Thyroid gland (tissue), 4 donors: ENCODE measurements around the gene MAT2B. TPM values are rescaled to one million over a fixed set of nuclear protein-coding genes. Genes with fewer than 3 reads are reported as not detected.
"Not testable (repeated sequence)": the region's sequence is repeated elsewhere in the genome, so short reads cannot be mapped to it uniquely, and the experiment has no call there.

Source experiments
- DNase-seq, 2 donors: peaks; one replicate each; pipeline ENCODE4 v3.0.0-alpha.2; 2019
- H3K27ac ChIP-seq, 3 donors: fragments of 200-600 bp; sonication (generic); 1 replicate in 2 of 3; 2 replicates in 1 of 3; pipeline ENCODE4 v1.5.1; 2016 to 2019; ENCODE audit warnings: mild to moderate bottlenecking in 1 of 3, moderate library complexity in 1 of 3
- H3K27me3 ChIP-seq: fragments of 200-600 bp; sonication (generic); one replicate; pipeline ENCODE4 v1.5.1; 2019
- H3K36me3 ChIP-seq, 2 donors: fragments of 200-600 bp; sonication (generic); one replicate each; pipeline ENCODE4 v1.5.1; 2016 to 2019
- H3K4me1 ChIP-seq, 2 donors: fragments of 200-600 bp; sonication (generic); one replicate each; pipeline ENCODE4 v1.5.1; 2017 to 2019
- H3K4me3 ChIP-seq, 3 donors: fragments of 200-600 bp; sonication (generic); replicated peaks in 1 of 3; 1 replicate in 2 of 3; 2 replicates in 1 of 3; pipeline ENCODE4 v1.5.1; 2016; ENCODE audit warnings: mild to moderate bottlenecking in 1 of 3
- H3K9me3 ChIP-seq: fragments of 200-600 bp; sonication (generic); one replicate; pipeline ENCODE4 v1.5.1; 2017
- POLR2A ChIP-seq, 2 donors: fragments of 450-650 bp; IDR thresholded peaks; one replicate each; pipeline ENCODE4 v1.6.1; 2017; ENCODE audit warnings: antibody characterized with exemption in 2 of 2, mild to moderate bottlenecking in 2 of 2, moderate library complexity in 1 of 2
- WGBS, 2 donors: methylation state at CpG; one replicate each; pipeline ENCODE4 v1.1.5; 2017; 5-methylcytosine and 5-hydroxymethylcytosine counted together
- intact Hi-C: fragments of 100-400 bp; cut with DNase I; formaldehyde crosslinking; loops from one replicate; pipeline ENCODE4 v1.15.1; 2023
- total RNA-seq, 4 donors: library from RNA; depleted of rRNA; stranded (reverse); fragments of >200 nt; gene quantifications; one replicate each; pipeline ENCODE4 v1.2.3, GENCODE V29; 2016
- TF ChIP-seq, protein P1 (sequence below), 6 experiments: fragments of 200-600 bp in 3 of 6; fragments of 450-650 bp in 3 of 6; sonication (generic) in 3 of 6; IDR thresholded peaks; one replicate each; pipeline ENCODE4 v1.5.1; 2016 to 2019; ENCODE audit warnings: antibody characterized with exemption in 6 of 6, mild to moderate bottlenecking in 2 of 6, inconsistent platforms in 1 of 6, moderate library complexity in 1 of 6

The MAT2B gene
- total RNA-seq, 4 donors from 2014 or later = 74.0 to 110 (median 101) TPM

DNA sequence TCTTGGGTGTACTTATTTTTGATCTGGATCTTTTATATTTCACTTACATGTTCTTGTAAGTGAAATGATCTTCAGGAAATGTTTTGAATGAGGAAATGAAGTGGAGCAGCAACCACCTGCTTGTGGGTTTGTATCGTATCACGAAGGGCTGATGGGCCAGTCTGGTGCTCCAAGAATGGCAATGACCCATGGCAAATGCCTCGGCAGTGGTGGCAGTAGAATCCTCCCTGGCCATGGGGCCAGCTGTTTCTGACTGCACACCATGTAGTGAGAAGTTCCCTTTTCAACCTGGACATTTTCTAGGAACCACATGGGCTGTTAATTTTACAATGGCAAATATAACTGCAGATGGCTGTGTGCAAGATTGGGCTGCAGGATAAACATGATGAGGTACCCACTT lies 29.9 kb downstream of the MAT2B start:
- Histone ChIP-seq H3K9me3 (no peaks in the 10 kb centered on the region), H3K4me1 (no peaks in the 10 kb centered on the region), H3K4me3 (no peak overlapping the region), H3K27ac (no peak overlapping the region), H3K27me3 (no peaks in the 10 kb centered on the region), H3K36me3 (no peaks in the 10 kb centered on the region)
- intact Hi-C loops = no loop called here
- no peak for DNase-seq
- TF ChIP-seq, protein P1, sequence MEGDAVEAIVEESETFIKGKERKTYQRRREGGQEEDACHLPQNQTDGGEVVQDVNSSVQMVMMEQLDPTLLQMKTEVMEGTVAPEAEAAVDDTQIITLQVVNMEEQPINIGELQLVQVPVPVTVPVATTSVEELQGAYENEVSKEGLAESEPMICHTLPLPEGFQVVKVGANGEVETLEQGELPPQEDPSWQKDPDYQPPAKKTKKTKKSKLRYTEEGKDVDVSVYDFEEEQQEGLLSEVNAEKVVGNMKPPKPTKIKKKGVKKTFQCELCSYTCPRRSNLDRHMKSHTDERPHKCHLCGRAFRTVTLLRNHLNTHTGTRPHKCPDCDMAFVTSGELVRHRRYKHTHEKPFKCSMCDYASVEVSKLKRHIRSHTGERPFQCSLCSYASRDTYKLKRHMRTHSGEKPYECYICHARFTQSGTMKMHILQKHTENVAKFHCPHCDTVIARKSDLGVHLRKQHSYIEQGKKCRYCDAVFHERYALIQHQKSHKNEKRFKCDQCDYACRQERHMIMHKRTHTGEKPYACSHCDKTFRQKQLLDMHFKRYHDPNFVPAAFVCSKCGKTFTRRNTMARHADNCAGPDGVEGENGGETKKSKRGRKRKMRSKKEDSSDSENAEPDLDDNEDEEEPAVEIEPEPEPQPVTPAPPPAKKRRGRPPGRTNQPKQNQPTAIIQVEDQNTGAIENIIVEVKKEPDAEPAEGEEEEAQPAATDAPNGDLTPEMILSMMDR (IDR thresholded peaks at IDR 0.05) = no peak
- no peak for TF ChIP-seq POLR2A (IDR thresholded peaks at IDR 0.05)
- WGBS, 2 donors = 74 to 81% methylated on average over 3 of the region's 3 CpGs

DNA sequence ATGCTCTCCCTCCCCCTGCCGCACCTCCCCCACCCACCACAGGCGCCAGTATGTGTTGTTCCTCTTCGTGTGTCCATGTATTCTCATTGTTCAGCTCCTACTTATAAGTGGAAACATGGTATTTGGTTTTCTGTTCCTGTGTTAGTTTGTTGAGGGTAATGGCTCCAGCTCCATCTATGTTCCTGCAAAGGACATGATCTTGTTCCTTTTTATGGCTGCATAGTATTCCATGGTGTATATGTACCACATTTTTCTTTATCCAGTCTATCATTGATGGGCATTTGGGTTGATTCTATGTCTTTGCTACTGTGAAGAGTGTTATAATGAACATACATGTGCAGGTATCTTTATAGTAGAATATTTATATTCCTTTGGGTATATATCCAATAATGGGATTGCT lies 31.0 kb downstream of the MAT2B start:
- 89 to 90% methylated on average over 3 of the region's 3 CpGs for WGBS, 2 donors
- DNase-seq, H3K27ac ChIP-seq, intact Hi-C loops, H3K27me3 ChIP-seq, H3K9me3 ChIP-seq, H3K36me3 ChIP-seq, H3K4me3 ChIP-seq, H3K4me1 ChIP-seq: not testable (repeated sequence)

DNA sequence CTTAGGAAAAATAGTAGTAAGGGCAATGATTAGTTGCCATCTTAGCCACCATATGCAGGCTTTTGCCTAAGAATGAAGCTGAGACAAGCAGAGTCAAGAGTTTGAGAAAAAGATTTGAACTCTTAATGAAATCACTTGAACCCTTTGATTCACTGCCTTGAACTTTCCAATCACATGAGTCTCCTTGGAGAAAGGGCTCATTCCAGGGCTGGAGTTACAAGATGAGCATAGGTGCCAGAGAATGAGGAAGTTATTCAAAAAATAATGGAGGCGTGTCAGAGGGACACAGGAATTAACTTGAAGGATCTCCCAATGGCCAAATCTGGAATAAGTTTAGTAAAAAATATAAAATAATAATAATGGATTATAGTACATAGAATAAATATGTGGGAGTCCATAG lies 35.3 kb downstream of the MAT2B start:
- Histone ChIP-seq H3K27ac (no peak overlapping the region), H3K4me1 (no peaks in the 10 kb centered on the region), H3K27me3 (no peaks in the 10 kb centered on the region), H3K4me3 (no peak overlapping the region), H3K9me3 (no peaks in the 10 kb centered on the region), H3K36me3 (no peaks in the 10 kb centered on the region)
- WGBS, 2 donors = 85 to 89% methylated on average over 1 of the region's 1 CpG
- no peak for TF ChIP-seq POLR2A (IDR thresholded peaks at IDR 0.05)
- TF ChIP-seq, protein P1 (IDR thresholded peaks at IDR 0.05) = no peak
- DNase-seq = no peak
- intact Hi-C loops = no loop called here

- intact Hi-C loops = no loop called here
- Histone ChIP-seq H3K4me3 (no peak overlapping the region), H3K9me3 (no peaks in the 10 kb centered on the region), H3K27me3 (no peaks in the 10 kb centered on the region), H3K36me3 (no peaks in the 10 kb centered on the region), H3K4me1 (no peaks in the 10 kb centered on the region), H3K27ac (no peak overlapping the region)
- WGBS, 2 donors = 94% methylated on average over 2 of the region's 2 CpGs
- TF ChIP-seq, protein P1 (IDR thresholded peaks at IDR 0.05) = no peak
- TF ChIP-seq POLR2A (IDR thresholded peaks at IDR 0.05) = no peak
- no peak for DNase-seq
Measured at GRCh38 chr5:163542771-163543170, 37.4 kb downstream of the MAT2B start.

DNA sequence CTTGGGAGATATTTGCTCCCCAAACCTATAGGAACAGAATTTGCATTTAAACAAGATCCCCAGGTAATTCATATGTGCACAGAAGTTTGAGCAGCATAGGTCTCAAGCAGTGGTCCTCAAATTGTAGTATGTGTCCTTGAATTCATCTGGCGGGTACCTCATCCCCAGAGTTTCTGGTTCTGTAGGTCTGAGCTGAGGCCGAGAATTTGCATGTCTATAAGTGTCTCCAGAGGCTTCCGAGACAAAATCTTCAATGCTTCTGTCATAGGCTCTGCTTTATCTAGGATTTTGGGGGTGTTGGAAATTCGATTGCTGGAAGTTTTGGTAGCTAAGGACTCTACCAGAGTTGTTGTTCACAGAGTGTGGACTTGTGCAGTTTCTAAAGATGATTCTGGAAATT lies 38.6 kb downstream of the MAT2B start:
- TF ChIP-seq, protein P1 (IDR thresholded peaks at IDR 0.05) = no peak
- TF ChIP-seq POLR2A (IDR thresholded peaks at IDR 0.05) = no peak
- no peaks in the 10 kb centered on the region for H3K27me3 ChIP-seq
- no peak for DNase-seq
- no peaks in the 10 kb centered on the region for H3K9me3 ChIP-seq
- H3K36me3 ChIP-seq = no peaks in the 10 kb centered on the region
- no peak overlapping the region for H3K27ac ChIP-seq
- intact Hi-C loops = no loop called here
- no peaks in the 10 kb centered on the region for H3K4me1 ChIP-seq
- no peak overlapping the region for H3K4me3 ChIP-seq
- 79 to 85% methylated on average over 4 of the region's 4 CpGs for WGBS, 2 donors

GRCh38 chr5:163544836-163545235 lies 39.4 kb downstream of the MAT2B start:
- Histone ChIP-seq H3K4me3 (no peak overlapping the region), H3K27me3 (no peaks in the 10 kb centered on the region), H3K4me1 (no peaks in the 10 kb centered on the region), H3K36me3 (no peaks in the 10 kb centered on the region), H3K27ac (no peak overlapping the region), H3K9me3 (no peaks in the 10 kb centered on the region)
- DNase-seq = no peak
- 89 to 94% methylated on average over 4 of the region's 4 CpGs for WGBS, 2 donors
- no peak for TF ChIP-seq POLR2A (IDR thresholded peaks at IDR 0.05)
- TF ChIP-seq, protein P1 (IDR thresholded peaks at IDR 0.05) = no peak
- intact Hi-C loops = no loop called here
